NCI-H1436 treated with DMSO at 0.1 percent for 48 hours (cell line): ENCODE data around the gene AJAP1.

Experiments used
- DNase-seq: peaks from one replicate; lab custom pipeline; 2025; lab: John Stamatoyannopoulos, UW

Gene AJAP1

GRCh38 chr1:4771721-4772120 lies 117.3 kb downstream of the AJAP1 start:
- DNase-seq: no peak

DNA sequence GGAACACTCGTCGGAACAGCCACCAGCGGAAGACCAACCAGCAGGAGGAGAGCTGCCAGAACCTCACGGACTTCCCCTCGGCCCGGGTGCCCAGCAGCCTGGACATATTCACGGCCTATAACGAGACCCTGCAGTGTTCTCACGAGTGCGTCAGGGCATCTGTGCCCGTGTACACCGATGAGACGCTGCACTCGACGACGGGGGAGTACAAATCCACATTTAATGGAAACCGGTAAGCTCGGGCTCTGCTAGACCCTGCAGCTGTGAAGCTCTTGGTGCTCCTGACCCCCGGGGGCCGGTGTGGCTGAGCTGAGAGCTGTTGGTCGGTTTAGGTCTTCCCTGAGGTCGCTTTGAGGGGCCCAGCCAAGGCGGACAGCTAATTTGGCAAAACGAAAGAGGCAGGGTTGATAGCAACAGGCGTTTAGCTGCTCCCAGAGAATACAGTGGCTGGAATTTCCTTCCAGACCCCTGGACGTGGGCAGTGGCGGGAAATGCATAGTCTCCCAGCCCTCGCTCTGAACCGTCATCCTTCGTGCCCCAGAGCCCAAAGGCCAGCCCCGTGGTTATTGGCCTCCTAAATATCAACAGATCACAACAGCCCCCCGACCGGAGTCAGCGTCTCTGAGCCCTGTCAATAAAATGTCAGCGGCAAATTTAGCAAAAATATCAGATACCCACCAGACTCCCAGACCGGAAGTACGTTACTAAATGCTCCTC lies 118.0 kb downstream of the AJAP1 start:
- DNase-seq: no peak

DNA sequence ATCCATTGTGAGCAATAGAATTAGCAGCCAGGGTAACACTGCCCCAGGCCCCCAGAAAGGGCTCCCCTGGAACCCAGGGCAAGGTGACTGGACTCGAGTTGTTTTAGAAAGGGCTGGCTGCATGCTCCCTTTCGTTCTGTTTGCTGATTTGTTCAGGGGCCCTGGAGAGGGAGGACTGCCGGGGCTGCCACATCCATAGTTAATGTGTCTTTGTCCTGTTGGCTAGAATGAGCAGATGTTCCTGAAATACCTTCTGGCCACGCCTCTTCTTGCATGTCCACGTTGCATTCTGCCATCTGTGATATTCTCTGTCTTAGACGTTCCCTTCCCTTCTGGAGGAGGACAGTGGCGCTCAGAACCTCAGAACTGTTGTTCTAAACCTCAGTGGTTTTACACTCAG lies 118.8 kb downstream of the AJAP1 start:
- DNase-seq: no peak

DNA sequence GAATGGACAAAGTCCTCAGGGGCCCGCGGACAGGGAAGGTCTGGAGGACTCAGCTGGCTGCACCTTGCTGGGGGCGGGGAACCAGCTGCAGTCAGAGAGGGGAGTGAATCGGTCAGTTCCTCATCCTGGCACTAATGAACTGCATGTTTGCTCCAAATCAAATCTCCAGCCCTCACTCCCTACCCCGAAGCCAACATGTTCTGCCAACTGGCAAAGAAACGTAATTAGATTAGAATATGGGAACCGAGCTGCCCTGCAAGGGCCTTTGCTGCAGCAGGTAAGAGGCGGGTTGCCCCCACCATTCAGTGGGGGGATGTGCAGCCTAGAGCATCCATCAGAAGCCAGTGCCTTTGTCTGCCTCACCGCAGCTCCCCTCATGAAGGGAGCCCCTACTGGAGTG lies 121.1 kb downstream of the AJAP1 start:
- no peak for DNase-seq

DNA sequence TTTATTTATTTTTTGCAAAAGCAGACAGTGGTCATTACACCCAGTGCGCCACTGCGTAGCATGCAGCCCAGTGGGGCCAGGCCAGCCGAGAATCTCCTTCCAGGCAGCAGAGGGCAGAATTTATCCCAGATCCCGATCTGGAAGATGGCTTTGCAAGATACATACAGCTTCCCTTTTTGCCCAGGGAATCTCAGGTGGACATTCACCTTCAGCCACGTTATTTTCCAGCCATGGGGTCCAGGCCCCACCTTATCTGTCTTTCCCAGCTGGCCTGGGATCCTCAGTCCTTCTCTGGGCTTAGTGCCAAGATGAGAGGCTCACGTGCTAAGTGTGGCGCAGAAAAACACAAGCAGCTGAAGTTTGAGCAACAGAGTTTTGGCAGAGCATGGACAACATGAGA lies 123.6 kb downstream of the AJAP1 start:
- no peak for DNase-seq

GRCh38 chr1:4781646-4782045 lies 127.2 kb downstream of the AJAP1 start:
- no peak for DNase-seq

GRCh38 chr1:4784761-4785160 lies 130.4 kb downstream of the AJAP1 start:
- DNase-seq: no peak

GRCh38 chr1:4786055-4786454 lies 131.6 kb downstream of the AJAP1 start:
- DNase-seq: no peak

DNA sequence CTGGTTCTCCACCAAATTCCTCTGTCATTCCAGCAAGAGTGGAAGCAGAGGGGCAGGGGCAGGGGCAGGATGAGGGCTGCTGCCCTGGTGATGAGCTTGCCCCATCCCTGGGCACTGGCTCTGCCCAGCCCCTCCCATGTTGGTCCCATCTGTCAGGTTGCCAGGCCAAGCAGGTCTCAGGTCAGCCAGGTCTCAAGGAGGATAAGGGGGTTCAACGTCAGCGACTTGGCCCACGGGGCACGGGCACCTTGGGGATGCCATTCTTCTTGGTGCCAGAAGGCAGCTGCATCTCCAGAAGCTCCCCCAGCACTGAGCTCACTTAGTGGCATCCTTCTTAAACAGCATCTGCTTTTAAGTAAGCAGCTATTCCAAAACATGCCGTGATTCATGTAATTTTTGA lies 133.1 kb downstream of the AJAP1 start:
- no peak for DNase-seq

DNA sequence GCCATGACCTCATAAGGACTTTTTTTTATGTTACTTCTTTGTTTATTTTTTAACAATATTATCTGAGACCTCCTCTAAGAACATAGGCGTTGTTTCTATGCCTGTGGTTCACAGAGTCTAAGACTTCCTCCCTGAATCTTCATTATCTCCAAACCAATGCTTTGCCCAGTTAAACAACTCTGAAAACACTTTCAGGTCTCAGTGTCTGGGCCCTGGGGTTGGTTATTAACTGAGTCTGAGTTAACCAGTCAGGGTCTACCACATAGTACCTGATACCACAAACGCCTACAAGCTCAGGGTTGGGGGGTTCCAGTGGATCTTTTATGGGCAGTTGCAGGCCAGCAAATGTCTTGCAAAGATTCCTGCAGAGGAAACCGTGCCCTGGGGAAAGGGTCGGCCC lies 138.2 kb downstream of the AJAP1 start:
- DNase-seq: no peak

DNA sequence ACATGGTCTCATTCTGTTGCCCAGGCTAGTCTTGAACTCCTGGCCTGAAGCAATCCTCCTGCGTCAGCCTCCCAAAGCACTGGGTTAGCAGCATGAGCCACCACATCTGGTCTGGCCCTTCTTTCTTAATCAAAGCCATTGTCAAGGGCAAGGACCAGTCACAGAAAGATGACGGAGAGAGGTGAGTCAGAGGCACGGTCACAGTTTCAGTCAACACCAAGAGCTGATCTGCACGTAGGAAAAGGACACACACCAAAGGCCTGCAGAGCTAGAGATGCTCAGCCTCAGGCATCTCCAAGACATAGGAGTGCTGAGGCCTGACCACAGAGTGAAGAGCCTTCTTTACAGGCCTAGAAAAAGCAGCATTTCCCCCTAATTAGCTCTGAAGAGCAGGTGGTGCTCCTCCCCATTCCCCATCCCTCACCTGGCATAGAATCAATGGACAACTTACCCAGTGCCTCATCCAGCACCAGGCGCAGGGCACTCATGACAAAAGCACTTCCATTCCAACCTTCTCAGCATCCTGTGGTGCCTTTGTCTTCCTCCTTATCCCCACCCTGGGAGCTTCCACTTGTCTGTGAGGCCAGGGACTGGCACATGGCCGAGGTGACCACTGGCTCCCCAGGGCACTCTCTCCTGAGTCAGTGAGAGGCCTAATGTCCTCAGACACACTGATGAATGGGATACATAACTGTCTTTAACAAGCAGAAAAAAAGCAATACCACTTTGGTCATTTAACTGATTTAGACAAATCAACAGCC lies 139.8 kb downstream of the AJAP1 start:
- no peak for DNase-seq

DNA sequence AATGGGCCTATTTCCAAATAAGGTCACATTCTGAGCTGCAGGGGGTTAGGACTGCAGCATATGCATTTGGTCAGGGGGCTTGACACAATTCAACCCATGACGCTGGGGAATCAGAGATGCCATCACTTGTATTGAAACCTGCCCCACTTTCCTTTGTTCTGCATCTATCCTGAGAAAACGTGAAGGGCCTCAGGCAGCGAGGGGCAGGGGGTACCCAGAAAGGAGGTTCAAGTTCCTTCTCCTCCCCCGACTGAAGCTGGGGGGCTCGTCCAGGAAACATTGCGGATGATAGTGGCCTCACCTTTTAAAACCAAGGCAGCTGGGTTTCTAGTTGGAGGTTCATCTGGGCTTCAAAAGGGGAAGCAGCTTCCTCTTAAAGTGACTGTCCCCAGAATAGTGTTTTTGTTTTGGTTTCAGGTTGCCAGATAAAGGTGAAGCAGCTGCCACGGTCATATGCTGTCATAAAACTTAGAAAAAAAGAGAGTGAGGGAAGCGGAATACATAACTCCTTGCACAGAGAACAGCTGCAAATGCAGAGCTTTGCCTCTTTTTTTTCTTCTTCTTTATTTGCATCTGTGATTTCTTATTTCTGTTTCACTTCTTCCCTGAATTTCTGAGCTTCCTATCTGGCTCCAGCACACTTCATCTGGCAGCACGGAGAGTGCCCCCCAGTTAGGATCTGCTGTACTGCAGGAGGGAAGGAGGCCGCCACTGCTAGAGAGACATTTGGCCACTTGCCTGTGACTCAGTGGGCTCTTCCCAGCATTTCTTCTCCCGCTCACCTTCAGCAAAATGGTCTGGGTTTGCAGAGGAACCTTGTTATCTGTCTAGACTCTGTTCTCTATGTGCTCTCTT lies 142.0 kb downstream of the AJAP1 start:
- no peak for DNase-seq

- no peak for DNase-seq
Measured at GRCh38 chr1:4797016-4797410, 142.6 kb downstream of the AJAP1 start.

DNA sequence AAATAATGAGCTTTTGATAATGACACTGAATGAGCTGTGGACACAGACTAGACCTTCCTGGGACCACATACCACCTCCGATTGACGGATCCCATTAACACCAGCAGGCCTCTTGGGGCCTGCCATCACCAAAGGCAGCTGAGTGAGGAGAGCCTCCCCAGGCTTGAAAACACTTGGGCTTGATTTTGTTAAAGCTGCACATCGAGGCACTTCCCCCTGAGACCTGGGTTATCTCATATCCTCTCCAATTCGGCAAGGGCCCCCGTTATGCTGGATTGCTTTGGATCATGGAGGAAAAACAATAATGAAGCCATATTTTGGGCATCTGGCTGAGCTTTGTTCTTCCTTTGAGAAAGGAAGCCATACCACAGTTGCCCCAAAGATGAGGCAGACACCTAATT lies 143.0 kb downstream of the AJAP1 start:
- DNase-seq: no peak

GRCh38 chr1:4801192-4801924 lies 146.9 kb downstream of the AJAP1 start:
- no peak for DNase-seq

DNA sequence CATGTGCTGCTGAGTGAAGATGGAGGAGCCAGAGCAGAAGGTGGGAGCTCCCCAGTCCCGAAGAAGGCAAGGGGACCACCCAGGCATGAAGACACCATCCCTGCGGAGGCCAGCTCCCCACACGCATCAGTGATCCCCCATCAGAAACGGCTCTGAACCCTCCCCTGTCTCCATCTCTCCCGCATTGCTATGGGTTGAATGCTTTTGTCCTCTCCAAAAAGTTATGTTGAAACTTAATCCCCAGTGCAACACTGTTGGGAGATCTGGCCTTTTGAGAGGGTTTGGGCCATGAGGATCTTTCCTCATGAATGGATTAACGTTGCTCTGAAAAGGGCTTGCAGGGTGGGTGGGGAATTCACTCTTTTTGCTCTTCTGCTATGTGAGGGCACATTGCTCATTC lies 147.6 kb downstream of the AJAP1 start:
- DNase-seq: no peak

DNA sequence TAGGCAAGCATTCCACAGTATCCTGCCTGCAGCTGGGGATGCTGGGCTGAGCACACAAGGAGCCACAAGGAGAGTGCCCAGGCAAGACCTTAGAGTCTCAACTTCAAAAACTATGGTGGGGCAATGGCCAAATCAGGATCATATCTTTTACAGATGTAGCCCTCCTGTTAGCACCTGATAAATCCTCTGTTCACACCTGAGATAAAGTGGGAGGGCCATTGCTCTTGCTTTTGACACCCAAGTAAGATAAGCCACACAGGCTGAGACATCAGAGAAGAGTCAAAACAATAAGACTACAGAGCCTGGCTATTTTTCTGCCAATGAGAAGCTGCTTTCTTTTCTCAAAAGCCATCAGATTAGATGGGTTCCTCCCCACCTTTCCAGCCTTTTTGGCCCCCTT lies 148.9 kb downstream of the AJAP1 start:
- DNase-seq: no peak

DNA sequence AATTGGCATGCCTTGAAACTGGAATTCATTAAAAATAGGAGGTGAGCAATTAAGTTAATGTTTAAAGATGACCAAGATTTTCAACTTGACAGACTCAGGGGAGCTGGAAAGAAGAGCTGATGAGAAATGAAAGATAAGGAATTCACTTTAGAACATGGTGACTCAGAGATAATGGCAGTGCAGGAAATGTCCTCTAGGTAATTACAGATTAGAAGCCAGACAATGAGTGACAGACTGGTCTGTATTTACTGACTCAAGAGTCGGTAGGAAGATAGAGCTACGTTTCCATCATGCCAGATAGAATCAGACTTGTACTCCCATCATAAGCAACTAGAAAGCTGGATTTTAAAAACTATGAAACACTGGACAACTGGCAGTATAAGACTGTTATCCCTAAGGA lies 151.6 kb downstream of the AJAP1 start:
- no peak for DNase-seq

DNA sequence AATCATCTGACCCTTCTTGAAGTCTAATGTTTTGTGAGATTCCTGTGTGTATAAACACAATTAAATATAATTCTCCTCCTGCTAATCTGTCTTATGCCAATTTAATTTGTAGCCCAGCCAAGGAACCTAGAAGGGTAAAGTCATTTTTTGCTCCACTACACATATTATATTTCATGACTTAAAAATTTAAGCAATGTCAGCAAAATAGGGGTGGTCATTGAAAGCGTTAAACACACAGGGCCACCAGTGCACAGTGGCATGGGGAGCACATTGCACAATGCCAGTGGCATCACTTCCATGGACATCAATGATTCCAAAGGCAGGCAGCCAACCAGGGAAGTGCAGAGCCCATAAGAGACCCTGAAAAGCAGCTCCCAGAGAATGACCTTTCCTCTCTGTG lies 166.1 kb downstream of the AJAP1 start:
- no peak for DNase-seq

- no peak for DNase-seq
Measured at GRCh38 chr1:4825800-4826450, 171.5 kb downstream of the AJAP1 start.

DNA sequence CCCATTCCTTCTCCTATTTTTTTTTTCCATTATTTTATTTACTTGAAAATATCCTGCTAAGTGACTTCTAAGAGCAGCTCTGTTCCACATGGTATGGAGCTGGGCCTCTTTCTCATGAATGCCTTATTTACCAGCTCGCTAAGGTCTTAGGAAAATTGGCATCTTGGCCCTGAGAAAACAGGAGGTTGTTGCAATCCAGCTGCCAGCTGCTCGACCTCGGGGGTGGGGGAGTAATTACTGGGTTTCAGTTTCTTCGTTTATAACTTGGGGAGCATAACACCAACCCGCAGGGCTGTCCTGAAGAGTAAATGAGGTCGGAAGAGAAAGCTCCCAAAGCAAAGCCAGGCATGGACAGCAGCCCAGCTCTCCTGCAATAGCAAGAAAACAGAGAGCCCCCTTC lies 176.3 kb downstream of the AJAP1 start:
- DNase-seq: no peak

GRCh38 chr1:4836574-4836973 lies 182.2 kb downstream of the AJAP1 start:
- DNase-seq: no peak
